Measurements from ENCODE around the gene SOD1.

Gene SOD1

GRCh38 chr21:31713115-31713514 is 53.6 kb downstream of the SOD1 start:
- H3K4me1 Mint-ChIP-seq: peaks cover 13% of the 10 kb centered on the region

GRCh38 chr21:31713973-31714740 is 54.7 kb downstream of the SOD1 start:
- no peak overlapping the region for H3K4me3 Mint-ChIP-seq
- no peak for DNase-seq
- peaks cover 7% of the 10 kb centered on the region for H3K4me1 Mint-ChIP-seq
- TF ChIP-seq CTCF (IDR thresholded peaks at IDR 0.05): no peak
- H3K27ac Mint-ChIP-seq: peak overlapping the region; percentile 15
- H3K27me3 Mint-ChIP-seq (ENCODE audit: low read depth, poor library complexity): peaks cover 2% of the 10 kb centered on the region
- H3K9me3 Mint-ChIP-seq: peaks cover 7% of the 10 kb centered on the region
- H3K36me3 Mint-ChIP-seq (ENCODE audit: low read depth): peaks cover 43% of the 10 kb centered on the region

More at GRCh38 chr21:31713115-31713514, 53.6 kb downstream of the SOD1 start:
- Mint-ChIP-seq H3K27me3 (ENCODE audit: low read depth, poor library complexity) (peaks cover 2% of the 10 kb centered on the region), H3K4me3 (no peak overlapping the region), H3K9me3 (peaks cover 1% of the 10 kb centered on the region), H3K27ac (no peak overlapping the region), H3K36me3 (ENCODE audit: low read depth) (peaks cover 40% of the 10 kb centered on the region)
- TF ChIP-seq CTCF (IDR thresholded peaks at IDR 0.05): no peak
- no peak for DNase-seq

GRCh38 chr21:31714741-31715365 is 55.4 kb downstream of the SOD1 start:
- peaks cover 11% of the 10 kb centered on the region for H3K9me3 Mint-ChIP-seq
- no peak overlapping the region for H3K4me3 Mint-ChIP-seq
- no peak for TF ChIP-seq CTCF (IDR thresholded peaks at IDR 0.05)
- peaks cover 43% of the 10 kb centered on the region for H3K36me3 Mint-ChIP-seq (ENCODE audit: low read depth)
- H3K27me3 Mint-ChIP-seq (ENCODE audit: low read depth, poor library complexity): peaks cover 2% of the 10 kb centered on the region
- peak overlapping the region; percentile 26 for H3K27ac Mint-ChIP-seq
- DNase-seq: no peak
- peaks cover 5% of the 10 kb centered on the region for H3K4me1 Mint-ChIP-seq

GRCh38 chr21:31716106-31716505 is 56.6 kb downstream of the SOD1 start:
- peak overlapping the region; percentile 8 for H3K27ac Mint-ChIP-seq
- peaks cover 14% of the 10 kb centered on the region for H3K9me3 Mint-ChIP-seq
- no peaks in the 10 kb centered on the region for H3K27me3 Mint-ChIP-seq (ENCODE audit: low read depth, poor library complexity)
- TF ChIP-seq CTCF (IDR thresholded peaks at IDR 0.05): no peak
- H3K4me1 Mint-ChIP-seq: peaks cover 5% of the 10 kb centered on the region
- peaks cover 43% of the 10 kb centered on the region for H3K36me3 Mint-ChIP-seq (ENCODE audit: low read depth)
- no peak overlapping the region for H3K4me3 Mint-ChIP-seq
- DNase-seq: no peak

Data from nephron progenitor cell (in vitro differentiated cells).